Measurements from ENCODE around the gene ETHE1. TPM values are rescaled to one million over a fixed set of nuclear protein-coding genes. Genes with fewer than 3 reads are reported as not detected.

ETHE1 gene
- polyA plus RNA-seq, 1 donor: 97.7 TPM

DNA sequence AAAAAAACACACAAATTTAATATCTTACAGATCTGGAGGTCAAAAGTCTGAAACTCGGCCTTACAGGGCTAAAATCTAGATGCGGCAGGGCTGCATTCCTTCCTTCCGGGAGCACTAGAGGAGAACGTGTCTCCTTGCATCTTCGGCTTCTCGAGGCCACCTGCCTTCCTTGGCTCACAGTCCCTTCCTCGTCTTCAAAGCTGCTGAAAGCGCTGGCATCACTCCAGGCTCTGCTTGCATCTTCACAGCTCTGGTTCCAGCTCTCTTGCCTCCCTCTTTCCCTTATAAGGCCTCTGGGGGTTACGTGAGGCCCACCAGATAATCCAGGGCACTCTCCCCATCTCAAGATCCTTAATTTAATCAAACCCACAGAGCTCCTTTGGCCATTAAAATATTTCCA is 37.8 kb upstream of the ETHE1 start:
- no peak for DNase-seq
- WGBS (ENCODE audit: insufficient coverage, low lambda C conversion rate): no CpG with 5 or more reads among the region's 9 CpGs

DNA sequence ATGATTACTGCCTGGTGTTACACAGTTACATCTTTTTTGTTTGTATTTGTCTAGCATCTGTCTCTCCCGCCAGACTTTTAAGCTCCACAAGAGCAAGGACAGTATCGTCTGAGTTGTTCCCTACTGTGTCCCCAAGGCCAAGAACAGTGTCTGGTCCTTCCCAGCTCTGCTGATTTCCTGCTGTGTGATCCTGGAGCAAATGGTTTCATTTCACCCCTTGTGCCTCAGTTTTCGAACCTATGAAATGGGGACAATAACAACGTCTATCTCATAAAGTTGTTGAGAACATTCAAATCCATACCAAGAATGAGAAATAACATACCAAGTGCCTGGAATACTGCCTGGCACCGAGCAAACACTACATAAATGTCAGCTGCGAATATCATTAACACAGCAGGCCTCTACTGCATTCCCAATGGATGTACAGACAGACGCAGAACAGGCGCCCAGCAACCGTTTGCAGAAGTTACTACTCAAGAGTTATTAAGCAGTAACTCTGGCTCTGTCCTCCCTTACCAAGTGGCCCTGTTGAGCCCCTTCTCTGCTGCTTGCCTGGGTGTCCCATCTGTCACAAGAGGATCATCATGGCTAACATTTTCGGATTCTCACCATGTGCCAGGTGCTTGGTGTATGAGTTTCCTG is 36.9 kb upstream of the ETHE1 start:
- Histone ChIP-seq H3K4me3 (ENCODE audit: low read length) (no peak overlapping the region), H3K27ac (ENCODE audit: low read length) (no peak overlapping the region), H3K27me3 (ENCODE audit: control insufficient read depth, insufficient read depth, low read length) (no peaks in the 10 kb centered on the region), H3K36me3 (ENCODE audit: control insufficient read depth, insufficient read depth, low read length) (peaks cover 27% of the 10 kb centered on the region), H3K9me3 (ENCODE audit: control insufficient read depth, low read depth, low read length) (no peaks in the 10 kb centered on the region), H3K4me1 (ENCODE audit: control insufficient read depth, insufficient read depth, low read length) (no peaks in the 10 kb centered on the region)
- WGBS (ENCODE audit: insufficient coverage, low lambda C conversion rate): no CpG with 5 or more reads among the region's 10 CpGs
- no peak for DNase-seq

More for the DNA sequence above, 37.8 kb upstream of the ETHE1 start:
- Histone ChIP-seq H3K27me3 (ENCODE audit: control insufficient read depth, insufficient read depth, low read length) (no peaks in the 10 kb centered on the region), H3K4me3 (ENCODE audit: low read length) (no peak overlapping the region), H3K36me3 (ENCODE audit: control insufficient read depth, insufficient read depth, low read length) (peaks cover 27% of the 10 kb centered on the region), H3K27ac (ENCODE audit: low read length) (no peak overlapping the region), H3K9me3 (ENCODE audit: control insufficient read depth, low read depth, low read length) (no peaks in the 10 kb centered on the region), H3K4me1 (ENCODE audit: control insufficient read depth, insufficient read depth, low read length) (no peaks in the 10 kb centered on the region)

GRCh38 chr19:43562698-43563241 is 35.8 kb upstream of the ETHE1 start:
- H3K4me3 ChIP-seq (ENCODE audit: low read length): no peak overlapping the region
- no peak overlapping the region for H3K27ac ChIP-seq (ENCODE audit: low read length)
- no CpG with 5 or more reads among the region's 14 CpGs for WGBS (ENCODE audit: insufficient coverage, low lambda C conversion rate)

GRCh38 chr19:43562226-43562697 is 35.3 kb upstream of the ETHE1 start:
- no peak for DNase-seq
- Histone ChIP-seq H3K27me3 (ENCODE audit: control insufficient read depth, insufficient read depth, low read length) (no peaks in the 10 kb centered on the region), H3K36me3 (ENCODE audit: control insufficient read depth, insufficient read depth, low read length) (peaks cover 35% of the 10 kb centered on the region), H3K4me3 (ENCODE audit: low read length) (no peak overlapping the region), H3K9me3 (ENCODE audit: control insufficient read depth, low read depth, low read length) (no peaks in the 10 kb centered on the region), H3K27ac (ENCODE audit: low read length) (no peak overlapping the region), H3K4me1 (ENCODE audit: control insufficient read depth, insufficient read depth, low read length) (no peaks in the 10 kb centered on the region)
- WGBS (ENCODE audit: insufficient coverage, low lambda C conversion rate): no CpG with 5 or more reads among the region's 6 CpGs

More at GRCh38 chr19:43562698-43563241, 35.8 kb upstream of the ETHE1 start:
- DNase-seq: no peak
- Histone ChIP-seq H3K9me3 (ENCODE audit: control insufficient read depth, low read depth, low read length) (no peaks in the 10 kb centered on the region), H3K36me3 (ENCODE audit: control insufficient read depth, insufficient read depth, low read length) (peaks cover 30% of the 10 kb centered on the region), H3K27me3 (ENCODE audit: control insufficient read depth, insufficient read depth, low read length) (no peaks in the 10 kb centered on the region), H3K4me1 (ENCODE audit: control insufficient read depth, insufficient read depth, low read length) (no peaks in the 10 kb centered on the region)

GRCh38 chr19:43561139-43561970 is 34.4 kb upstream of the ETHE1 start:
- no CpG with 5 or more reads among the region's 12 CpGs for WGBS (ENCODE audit: insufficient coverage, low lambda C conversion rate)
- Histone ChIP-seq H3K36me3 (ENCODE audit: control insufficient read depth, insufficient read depth, low read length) (peaks cover 35% of the 10 kb centered on the region), H3K9me3 (ENCODE audit: control insufficient read depth, low read depth, low read length) (no peaks in the 10 kb centered on the region), H3K27ac (ENCODE audit: low read length) (no peak overlapping the region), H3K4me3 (ENCODE audit: low read length) (no peak overlapping the region), H3K27me3 (ENCODE audit: control insufficient read depth, insufficient read depth, low read length) (no peaks in the 10 kb centered on the region), H3K4me1 (ENCODE audit: control insufficient read depth, insufficient read depth, low read length) (no peaks in the 10 kb centered on the region)
- no peak for DNase-seq

GRCh38 chr19:43560687-43561086 is 33.7 kb upstream of the ETHE1 start:
- H3K27ac ChIP-seq (ENCODE audit: low read length): no peak overlapping the region
- peak in 1 of 2 donors; percentile 12 for DNase-seq
- H3K36me3 ChIP-seq (ENCODE audit: control insufficient read depth, insufficient read depth, low read length): peaks cover 39% of the 10 kb centered on the region
- WGBS (ENCODE audit: insufficient coverage, low lambda C conversion rate): no CpG with 5 or more reads among the region's 6 CpGs
- no peaks in the 10 kb centered on the region for H3K27me3 ChIP-seq (ENCODE audit: control insufficient read depth, insufficient read depth, low read length)
- no peaks in the 10 kb centered on the region for H3K9me3 ChIP-seq (ENCODE audit: control insufficient read depth, low read depth, low read length)
- no peaks in the 10 kb centered on the region for H3K4me1 ChIP-seq (ENCODE audit: control insufficient read depth, insufficient read depth, low read length)
- H3K4me3 ChIP-seq (ENCODE audit: low read length): no peak overlapping the region

DNA sequence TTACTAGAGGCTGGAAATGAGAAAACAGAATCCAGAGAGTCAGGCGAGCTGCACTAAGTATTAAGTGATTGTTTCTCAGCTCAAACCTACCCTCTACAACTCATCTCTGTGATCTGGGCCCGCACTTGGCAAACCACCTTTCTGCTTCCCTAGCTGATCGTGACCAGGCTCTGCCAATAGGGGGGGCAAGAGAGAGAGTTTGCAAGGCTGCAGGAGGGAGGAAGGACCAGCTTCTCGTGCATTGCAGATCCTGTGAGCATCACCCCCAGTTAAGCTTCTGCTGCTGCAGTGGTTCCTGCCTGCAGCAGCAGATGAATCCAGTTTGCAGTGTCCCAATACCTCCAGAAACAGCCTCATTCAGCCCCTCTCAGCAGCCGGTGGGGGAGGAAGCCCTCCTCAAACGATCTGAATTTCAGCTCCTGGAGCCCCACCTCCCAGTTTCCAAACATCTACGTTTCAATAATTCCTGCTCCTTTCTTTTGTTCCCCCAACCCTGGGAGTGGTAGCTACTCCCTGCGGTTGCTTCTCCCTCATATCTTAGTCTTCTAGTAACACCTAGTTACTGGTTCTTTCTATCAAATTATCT is 28.3 kb upstream of the ETHE1 start:
- 71% methylated on average over 2 of the region's 8 CpGs for WGBS (ENCODE audit: insufficient coverage, low lambda C conversion rate)
- Histone ChIP-seq H3K27ac (ENCODE audit: low read length) (no peak overlapping the region), H3K36me3 (ENCODE audit: control insufficient read depth, insufficient read depth, low read length) (peaks cover 57% of the 10 kb centered on the region)

GRCh38 chr19:43554317-43554895 is 27.4 kb upstream of the ETHE1 start:
- no peak overlapping the region for H3K27ac ChIP-seq (ENCODE audit: low read length)
- H3K4me1 ChIP-seq (ENCODE audit: control insufficient read depth, insufficient read depth, low read length): no peaks in the 10 kb centered on the region
- peaks cover 62% of the 10 kb centered on the region for H3K36me3 ChIP-seq (ENCODE audit: control insufficient read depth, insufficient read depth, low read length)
- H3K27me3 ChIP-seq (ENCODE audit: control insufficient read depth, insufficient read depth, low read length): no peaks in the 10 kb centered on the region
- WGBS (ENCODE audit: insufficient coverage, low lambda C conversion rate): no CpG with 5 or more reads among the region's 15 CpGs
- H3K9me3 ChIP-seq (ENCODE audit: control insufficient read depth, low read depth, low read length): no peaks in the 10 kb centered on the region
- no peak for DNase-seq
- H3K4me3 ChIP-seq (ENCODE audit: low read length): no peak overlapping the region

More for the DNA sequence above, 28.3 kb upstream of the ETHE1 start:
- Histone ChIP-seq H3K4me1 (ENCODE audit: control insufficient read depth, insufficient read depth, low read length) (no peaks in the 10 kb centered on the region), H3K4me3 (ENCODE audit: low read length) (no peak overlapping the region), H3K9me3 (ENCODE audit: control insufficient read depth, low read depth, low read length) (no peaks in the 10 kb centered on the region), H3K27me3 (ENCODE audit: control insufficient read depth, insufficient read depth, low read length) (no peaks in the 10 kb centered on the region)
- DNase-seq: peak; percentile 45 to 55

DNA sequence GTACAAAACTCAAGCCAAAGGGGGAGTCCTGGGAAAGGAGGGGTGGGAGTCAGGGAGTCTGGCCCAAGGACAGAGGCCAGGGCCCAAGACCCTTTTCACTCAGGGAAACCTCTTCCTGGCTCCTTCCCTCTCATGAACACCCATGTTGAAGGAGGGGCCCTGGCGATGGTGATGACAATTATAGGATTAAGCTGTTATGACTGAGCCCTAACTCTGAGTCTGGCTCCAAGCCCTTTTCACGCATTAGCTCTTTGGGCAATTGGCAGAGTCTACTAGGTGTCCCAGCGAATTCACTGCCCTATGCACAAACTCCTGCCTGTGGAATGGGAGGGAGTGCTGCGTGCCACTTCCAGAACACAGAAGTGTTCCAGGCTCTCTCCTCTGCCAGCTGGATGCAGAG is 26.7 kb upstream of the ETHE1 start:
- H3K36me3 ChIP-seq (ENCODE audit: control insufficient read depth, insufficient read depth, low read length): peaks cover 62% of the 10 kb centered on the region
- no peak overlapping the region for H3K27ac ChIP-seq (ENCODE audit: low read length)
- no peak overlapping the region for H3K4me3 ChIP-seq (ENCODE audit: low read length)
- no peak for DNase-seq
- H3K4me1 ChIP-seq (ENCODE audit: control insufficient read depth, insufficient read depth, low read length): no peaks in the 10 kb centered on the region
- no peaks in the 10 kb centered on the region for H3K9me3 ChIP-seq (ENCODE audit: control insufficient read depth, low read depth, low read length)
- H3K27me3 ChIP-seq (ENCODE audit: control insufficient read depth, insufficient read depth, low read length): no peaks in the 10 kb centered on the region
- WGBS (ENCODE audit: insufficient coverage, low lambda C conversion rate): no CpG with 5 or more reads among the region's 4 CpGs

DNA sequence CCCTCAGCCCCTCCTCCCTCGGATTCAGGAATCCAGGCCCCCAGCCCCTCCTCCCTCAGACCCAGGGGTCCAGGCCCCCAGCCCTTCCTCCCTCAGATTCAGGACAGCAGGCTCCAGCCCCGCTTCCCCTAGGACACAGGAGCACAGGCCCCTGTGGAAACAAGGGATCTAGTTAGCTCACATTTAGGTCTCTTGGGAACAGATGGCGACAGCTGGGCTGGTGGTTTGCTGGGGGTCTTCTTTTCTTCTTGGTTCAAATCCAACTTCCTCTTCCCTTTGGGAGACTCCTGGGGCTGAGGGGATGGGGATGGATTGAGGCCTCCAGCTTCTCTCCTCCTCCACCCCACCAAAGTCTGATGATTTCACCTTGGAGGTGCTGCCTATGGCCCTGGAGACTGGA is 25.6 kb upstream of the ETHE1 start:
- WGBS (ENCODE audit: insufficient coverage, low lambda C conversion rate): no CpG with 5 or more reads among the region's 3 CpGs
- DNase-seq: no peak
- Histone ChIP-seq H3K27ac (ENCODE audit: low read length) (no peak overlapping the region), H3K4me3 (ENCODE audit: low read length) (no peak overlapping the region), H3K9me3 (ENCODE audit: control insufficient read depth, low read depth, low read length) (no peaks in the 10 kb centered on the region), H3K4me1 (ENCODE audit: control insufficient read depth, insufficient read depth, low read length) (no peaks in the 10 kb centered on the region), H3K27me3 (ENCODE audit: control insufficient read depth, insufficient read depth, low read length) (no peaks in the 10 kb centered on the region), H3K36me3 (ENCODE audit: control insufficient read depth, insufficient read depth, low read length) (peaks cover 57% of the 10 kb centered on the region)

Measured in large intestine (tissue), 3 donors.